HG03439 (cell line): ENCODE measurements around the gene FBRSL1.
"Not testable (repeated sequence)": the region's sequence is repeated elsewhere in the genome, so short reads cannot be mapped to it uniquely, and the experiment has no call there.

Experiments used
- ATAC-seq: cut with Tn5 transposase; IDR thresholded peaks from one replicate; pipeline ENCODE4 v1.9.1; 2021; ENCODE audit warnings: mild to moderate bottlenecking, moderate library complexity; ENCODE audit not compliant: unreplicated experiment

The FBRSL1 gene

GRCh38 chr12:132522592-132523380, 32.8 kb downstream of the FBRSL1 start:
- no peak for ATAC-seq

- no peak for ATAC-seq
These were observed 33.8 kb downstream of the FBRSL1 start for GRCh38 chr12:132523576-132524331.

GRCh38 chr12:132524405-132524804, 34.5 kb downstream of the FBRSL1 start:
- ATAC-seq = no peak

- ATAC-seq = no peak
These were observed 35.3 kb downstream of the FBRSL1 start for GRCh38 chr12:132525011-132525832.

GRCh38 chr12:132525833-132526455, 36.0 kb downstream of the FBRSL1 start:
- no peak for ATAC-seq

- no peak for ATAC-seq
These were observed 37.4 kb downstream of the FBRSL1 start for GRCh38 chr12:132527186-132527882.

GRCh38 chr12:132527883-132528264, 37.9 kb downstream of the FBRSL1 start:
- ATAC-seq = no peak

GRCh38 chr12:132528564-132529106, 38.7 kb downstream of the FBRSL1 start:
- ATAC-seq = no peak

GRCh38 chr12:132529156-132529839, 39.3 kb downstream of the FBRSL1 start:
- ATAC-seq = no peak

- no peak for ATAC-seq
These were observed 40.0 kb downstream of the FBRSL1 start for GRCh38 chr12:132529906-132530305.

GRCh38 chr12:132530447-132530846, 40.5 kb downstream of the FBRSL1 start:
- no peak for ATAC-seq

- no peak for ATAC-seq
These were observed 40.9 kb downstream of the FBRSL1 start for GRCh38 chr12:132530851-132531250.

GRCh38 chr12:132532711-132533583, 43.0 kb downstream of the FBRSL1 start:
- not testable (repeated sequence) for ATAC-seq

GRCh38 chr12:132533584-132533958, 43.6 kb downstream of the FBRSL1 start:
- ATAC-seq = no peak

GRCh38 chr12:132534076-132534475, 44.1 kb downstream of the FBRSL1 start:
- no peak for ATAC-seq

GRCh38 chr12:132535019-132535418, 45.1 kb downstream of the FBRSL1 start:
- ATAC-seq = no peak

GRCh38 chr12:132536102-132536876, 46.3 kb downstream of the FBRSL1 start:
- ATAC-seq = no peak

- ATAC-seq = no peak
These were observed 47.1 kb downstream of the FBRSL1 start for GRCh38 chr12:132537049-132537448.
